PFSK-1 (cell line): Measurements from ENCODE around the gene TADA2B.

Source experiments
- REST ChIP-seq, 2 experiments: IDR thresholded peaks; 2 replicates each; pipeline versions ENCODE4 v1.6.1 to v1.8.0; 2011 to 2012; ENCODE audit warnings: low read depth in 2 of 2, low read length in 2 of 2, control low read depth in 1 of 2, inconsistent platforms in 1 of 2, mild to moderate bottlenecking in 1 of 2, moderate library complexity in 1 of 2; ENCODE audit not compliant: insufficient read depth in 1 of 2
- SIN3A ChIP-seq: IDR thresholded peaks from 2 replicates; pipeline ENCODE4 v1.6.1; 2012; ENCODE audit warnings: mild to moderate bottlenecking, low read length, moderate library complexity, borderline replicate concordance; ENCODE audit not compliant: insufficient read depth

GRCh38 chr4:7059662-7060061 is 16.5 kb downstream of the TADA2B start:
- no peak for TF ChIP-seq SIN3A
- no peak for TF ChIP-seq REST (IDR thresholded peaks at IDR 0.05; ENCODE audit: insufficient read depth in 1 of 2, low read depth in 2 of 2, low read length in 2 of 2)
